ENCODE results near the gene SMYD3.

SMYD3 gene

GRCh38 chr1:246309247-246309884 lies 197.7 kb downstream of the SMYD3 start:
- H4K8ac ChIP-seq (ENCODE audit: low read length): no peak overlapping the region
- peaks cover 2% of the 10 kb centered on the region for H3K79me1 ChIP-seq (replicated peaks; ENCODE audit: low read length, poor library complexity, severe bottlenecking)

GRCh38 chr1:246308533-246309075 lies 198.5 kb downstream of the SMYD3 start:
- Histone ChIP-seq H3K27me3 (ENCODE audit: control insufficient read depth in 1 of 2, insufficient read depth in 1 of 2, low read length in 2 of 2) (no peaks in the 10 kb centered on the region), H3K9ac (ENCODE audit: low read length) (no peak overlapping the region), H3K4me1 (ENCODE audit: control insufficient read depth, insufficient read depth, low read depth, low read length) (no peaks in the 10 kb centered on the region), H3K23ac (ENCODE audit: low read length in 2 of 2) (no peak overlapping the region), H4K91ac (ENCODE audit: low read length) (no peak overlapping the region), H3K4me2 (ENCODE audit: low read length, poor library complexity, severe bottlenecking) (no peak overlapping the region), H2BK15ac (ENCODE audit: low read depth, poor library complexity, severe bottlenecking) (no peak overlapping the region), H2AK5ac (ENCODE audit: low read length, severe bottlenecking) (no peak overlapping the region), H3K18ac (ENCODE audit: low read depth in 1 of 2, low read length in 2 of 2) (no peak overlapping the region), H2BK120ac (ENCODE audit: low read depth, low read length) (no peak overlapping the region), H3K4me3 (ENCODE audit: insufficient read depth in 1 of 2, low read depth in 1 of 2, low read length in 2 of 2) (no peak overlapping the region), H3K9me3 (ENCODE audit: control insufficient read depth, low read length) (no peaks in the 10 kb centered on the region), H3K27ac (ENCODE audit: low read length, poor library complexity, severe bottlenecking) (no peak overlapping the region), H4K8ac (ENCODE audit: low read length) (no peak overlapping the region), H2AFZ (ENCODE audit: low read depth, low read length) (no peak overlapping the region), H3K14ac (ENCODE audit: low read length in 2 of 2) (no peak overlapping the region), H3K79me1 (replicated peaks; ENCODE audit: low read length, poor library complexity, severe bottlenecking) (peaks cover 2% of the 10 kb centered on the region), H3K4ac (ENCODE audit: low read depth in 1 of 2, low read length in 2 of 2) (no peak overlapping the region), H3K36me3 (ENCODE audit: control insufficient read depth in 1 of 2, insufficient read depth in 2 of 2, low read depth in 1 of 2, low read length in 2 of 2) (no peaks in the 10 kb centered on the region), H2BK5ac (ENCODE audit: low read depth, low read length, poor library complexity, severe bottlenecking) (no peak overlapping the region), H2BK12ac (ENCODE audit: low read length in 2 of 2) (no peak overlapping the region)
- no peak for DNase-seq
- no CpG with 5 or more reads among the region's 3 CpGs for WGBS

More at GRCh38 chr1:246309247-246309884, 197.7 kb downstream of the SMYD3 start:
- WGBS: 96% methylated on average over 3 of the region's 3 CpGs
- no peak overlapping the region for H2AK5ac ChIP-seq (ENCODE audit: low read length, severe bottlenecking)
- no peak overlapping the region for H3K4me3 ChIP-seq (ENCODE audit: insufficient read depth in 1 of 2, low read depth in 1 of 2, low read length in 2 of 2)
- H2BK12ac ChIP-seq (ENCODE audit: low read length in 2 of 2): no peak overlapping the region
- no peaks in the 10 kb centered on the region for H3K36me3 ChIP-seq (ENCODE audit: control insufficient read depth in 1 of 2, insufficient read depth in 2 of 2, low read depth in 1 of 2, low read length in 2 of 2)
- no peak overlapping the region for H3K18ac ChIP-seq (ENCODE audit: low read depth in 1 of 2, low read length in 2 of 2)
- no peak overlapping the region for H3K4ac ChIP-seq (ENCODE audit: low read depth in 1 of 2, low read length in 2 of 2)
- no peak overlapping the region for H2AFZ ChIP-seq (ENCODE audit: low read depth, low read length)
- no peak overlapping the region for H3K9ac ChIP-seq (ENCODE audit: low read length)
- H3K4me2 ChIP-seq (ENCODE audit: low read length, poor library complexity, severe bottlenecking): no peak overlapping the region
- no peaks in the 10 kb centered on the region for H3K4me1 ChIP-seq (ENCODE audit: control insufficient read depth, insufficient read depth, low read depth, low read length)
- H2BK120ac ChIP-seq (ENCODE audit: low read depth, low read length): no peak overlapping the region
- H3K9me3 ChIP-seq (ENCODE audit: control insufficient read depth, low read length): no peaks in the 10 kb centered on the region
- H2BK5ac ChIP-seq (ENCODE audit: low read depth, low read length, poor library complexity, severe bottlenecking): no peak overlapping the region
- H4K91ac ChIP-seq (ENCODE audit: low read length): no peak overlapping the region
- H3K27me3 ChIP-seq (ENCODE audit: control insufficient read depth in 1 of 2, insufficient read depth in 1 of 2, low read length in 2 of 2): no peaks in the 10 kb centered on the region
- H3K27ac ChIP-seq (ENCODE audit: low read length, poor library complexity, severe bottlenecking): no peak overlapping the region
- no peak for DNase-seq
- no peak overlapping the region for H2BK15ac ChIP-seq (ENCODE audit: low read depth, poor library complexity, severe bottlenecking)
- H3K14ac ChIP-seq (ENCODE audit: low read length in 2 of 2): no peak overlapping the region
- H3K23ac ChIP-seq (ENCODE audit: low read length in 2 of 2): no peak overlapping the region

- no peak overlapping the region for H2BK15ac ChIP-seq (ENCODE audit: low read depth, poor library complexity, severe bottlenecking)
- no peak overlapping the region for H4K8ac ChIP-seq (ENCODE audit: low read length)
- no peaks in the 10 kb centered on the region for H3K9me3 ChIP-seq (ENCODE audit: control insufficient read depth, low read length)
- H3K79me1 ChIP-seq (replicated peaks; ENCODE audit: low read length, poor library complexity, severe bottlenecking): peaks cover 2% of the 10 kb centered on the region
- no peak overlapping the region for H2AK5ac ChIP-seq (ENCODE audit: low read length, severe bottlenecking)
- no peaks in the 10 kb centered on the region for H3K36me3 ChIP-seq (ENCODE audit: control insufficient read depth in 1 of 2, insufficient read depth in 2 of 2, low read depth in 1 of 2, low read length in 2 of 2)
- H3K4me3 ChIP-seq (ENCODE audit: insufficient read depth in 1 of 2, low read depth in 1 of 2, low read length in 2 of 2): no peak overlapping the region
- no peak overlapping the region for H3K23ac ChIP-seq (ENCODE audit: low read length in 2 of 2)
- 59% methylated on average over 3 of the region's 3 CpGs for WGBS
- H3K4me1 ChIP-seq (ENCODE audit: control insufficient read depth, insufficient read depth, low read depth, low read length): peaks cover 1% of the 10 kb centered on the region
- H3K27me3 ChIP-seq (ENCODE audit: control insufficient read depth in 1 of 2, insufficient read depth in 1 of 2, low read length in 2 of 2): no peaks in the 10 kb centered on the region
- H4K91ac ChIP-seq (ENCODE audit: low read length): no peak overlapping the region
- no peak overlapping the region for H3K18ac ChIP-seq (ENCODE audit: low read depth in 1 of 2, low read length in 2 of 2)
- DNase-seq: peak; percentile 36
- H3K9ac ChIP-seq (ENCODE audit: low read length): no peak overlapping the region
- no peak overlapping the region for H3K27ac ChIP-seq (ENCODE audit: low read length, poor library complexity, severe bottlenecking)
- H2AFZ ChIP-seq (ENCODE audit: low read depth, low read length): no peak overlapping the region
- H3K14ac ChIP-seq (ENCODE audit: low read length in 2 of 2): no peak overlapping the region
- H2BK5ac ChIP-seq (ENCODE audit: low read depth, low read length, poor library complexity, severe bottlenecking): no peak overlapping the region
- H3K4me2 ChIP-seq (ENCODE audit: low read length, poor library complexity, severe bottlenecking): no peak overlapping the region
- no peak overlapping the region for H3K4ac ChIP-seq (ENCODE audit: low read depth in 1 of 2, low read length in 2 of 2)
- no peak overlapping the region for H2BK12ac ChIP-seq (ENCODE audit: low read length in 2 of 2)
- H2BK120ac ChIP-seq (ENCODE audit: low read depth, low read length): no peak overlapping the region
Measured at GRCh38 chr1:246306415-246307037, 200.6 kb downstream of the SMYD3 start.

GRCh38 chr1:246304484-246305259 lies 202.4 kb downstream of the SMYD3 start:
- no peak overlapping the region for H4K8ac ChIP-seq (ENCODE audit: low read length)
- no peak overlapping the region for H2BK120ac ChIP-seq (ENCODE audit: low read depth, low read length)
- H2AFZ ChIP-seq (ENCODE audit: low read depth, low read length): no peak overlapping the region
- no peak overlapping the region for H3K23ac ChIP-seq (ENCODE audit: low read length in 2 of 2)
- H3K4me1 ChIP-seq (ENCODE audit: control insufficient read depth, insufficient read depth, low read depth, low read length): peaks cover 1% of the 10 kb centered on the region
- H2BK5ac ChIP-seq (ENCODE audit: low read depth, low read length, poor library complexity, severe bottlenecking): no peak overlapping the region
- H3K36me3 ChIP-seq (ENCODE audit: control insufficient read depth in 1 of 2, insufficient read depth in 2 of 2, low read depth in 1 of 2, low read length in 2 of 2): no peaks in the 10 kb centered on the region
- H3K9ac ChIP-seq (ENCODE audit: low read length): no peak overlapping the region
- no peak overlapping the region for H2BK15ac ChIP-seq (ENCODE audit: low read depth, poor library complexity, severe bottlenecking)
- peaks cover 3% of the 10 kb centered on the region for H3K79me1 ChIP-seq (replicated peaks; ENCODE audit: low read length, poor library complexity, severe bottlenecking)
- no peak overlapping the region for H3K4ac ChIP-seq (ENCODE audit: low read depth in 1 of 2, low read length in 2 of 2)
- H2BK12ac ChIP-seq (ENCODE audit: low read length in 2 of 2): no peak overlapping the region
- H3K27ac ChIP-seq (ENCODE audit: low read length, poor library complexity, severe bottlenecking): no peak overlapping the region
- H3K27me3 ChIP-seq (ENCODE audit: control insufficient read depth in 1 of 2, insufficient read depth in 1 of 2, low read length in 2 of 2): no peaks in the 10 kb centered on the region
- H3K4me2 ChIP-seq (ENCODE audit: low read length, poor library complexity, severe bottlenecking): no peak overlapping the region
- H4K91ac ChIP-seq (ENCODE audit: low read length): no peak overlapping the region
- no peak overlapping the region for H3K18ac ChIP-seq (ENCODE audit: low read depth in 1 of 2, low read length in 2 of 2)
- no peak overlapping the region for H3K14ac ChIP-seq (ENCODE audit: low read length in 2 of 2)
- H2AK5ac ChIP-seq (ENCODE audit: low read length, severe bottlenecking): no peak overlapping the region
- WGBS: 98% methylated on average over 3 of the region's 5 CpGs
- H3K9me3 ChIP-seq (ENCODE audit: control insufficient read depth, low read length): no peaks in the 10 kb centered on the region
- H3K4me3 ChIP-seq (ENCODE audit: insufficient read depth in 1 of 2, low read depth in 1 of 2, low read length in 2 of 2): no peak overlapping the region
- no peak for DNase-seq
